ENCODE results near the gene MSL3B.

Gene MSL3B

GRCh38 chr2:233857511-233858141, 10.6 kb downstream of the MSL3B start:
- Histone ChIP-seq H3K4me2 (ENCODE audit: low read depth, low read length, poor library complexity, severe bottlenecking) (no peak overlapping the region), H3K9me3 (ENCODE audit: low read length) (no peaks in the 10 kb centered on the region), H3K9me2 (replicated peaks; ENCODE audit: insufficient read depth, low read length) (no peaks in the 10 kb centered on the region)

GRCh38 chr2:233856184-233856583, 12.0 kb downstream of the MSL3B start:
- Histone ChIP-seq H3K27me3 (ENCODE audit: low read length) (no peaks in the 10 kb centered on the region), H3K9ac (ENCODE audit: low read length) (no peak overlapping the region), H3K4me1 (ENCODE audit: low read length) (peaks cover 25% of the 10 kb centered on the region), H4K20me1 (ENCODE audit: insufficient read depth, low read depth, low read length) (peaks cover 10% of the 10 kb centered on the region; the same call in 1 of the 2 replicates), H3K36me3 (ENCODE audit: insufficient read depth, low read length) (peaks cover 11% of the 10 kb centered on the region), H3K27ac (ENCODE audit: low read length) (no peak overlapping the region), H3K4me2 (ENCODE audit: low read depth, low read length, poor library complexity, severe bottlenecking) (no peak overlapping the region), H3K4me3 (ENCODE audit: low read length) (no peak overlapping the region), H3K9me2 (replicated peaks; ENCODE audit: insufficient read depth, low read length) (no peaks in the 10 kb centered on the region), H2AFZ (ENCODE audit: low read length) (no peak overlapping the region), H3K79me2 (ENCODE audit: low read length) (peaks cover 30% of the 10 kb centered on the region), H3K9me3 (ENCODE audit: low read length) (no peaks in the 10 kb centered on the region)
- DNase-seq: peak; percentile 61

More at GRCh38 chr2:233857511-233858141, 10.6 kb downstream of the MSL3B start:
- Histone ChIP-seq H3K27ac (ENCODE audit: low read length) (no peak overlapping the region), H3K9ac (ENCODE audit: low read length) (no peak overlapping the region), H3K36me3 (ENCODE audit: insufficient read depth, low read length) (no peaks in the 10 kb centered on the region), H4K20me1 (ENCODE audit: insufficient read depth, low read depth, low read length) (peaks cover 10% of the 10 kb centered on the region; the same call in 1 of the 2 replicates), H3K4me3 (ENCODE audit: low read length) (no peak overlapping the region), H3K27me3 (ENCODE audit: low read length) (no peaks in the 10 kb centered on the region), H3K79me2 (ENCODE audit: low read length) (peaks cover 16% of the 10 kb centered on the region), H3K4me1 (ENCODE audit: low read length) (peaks cover 13% of the 10 kb centered on the region), H2AFZ (ENCODE audit: low read length) (no peak overlapping the region)
- DNase-seq: peak; percentile 84

- DNase-seq: no peak
- Histone ChIP-seq H4K20me1 (ENCODE audit: insufficient read depth, low read depth, low read length) (peaks cover 10% of the 10 kb centered on the region; the same call in 1 of the 2 replicates), H2AFZ (ENCODE audit: low read length) (peak overlapping the region; percentile 90; the same call in 1 of the 2 replicates), H3K9ac (ENCODE audit: low read length) (no peak overlapping the region), H3K27ac (ENCODE audit: low read length) (no peak overlapping the region), H3K9me2 (replicated peaks; ENCODE audit: insufficient read depth, low read length) (no peaks in the 10 kb centered on the region), H3K36me3 (ENCODE audit: insufficient read depth, low read length) (peaks cover 19% of the 10 kb centered on the region), H3K4me1 (ENCODE audit: low read length) (peaks cover 25% of the 10 kb centered on the region), H3K4me3 (ENCODE audit: low read length) (no peak overlapping the region), H3K4me2 (ENCODE audit: low read depth, low read length, poor library complexity, severe bottlenecking) (no peak overlapping the region), H3K27me3 (ENCODE audit: low read length) (no peaks in the 10 kb centered on the region), H3K9me3 (ENCODE audit: low read length) (no peaks in the 10 kb centered on the region), H3K79me2 (ENCODE audit: low read length) (peaks cover 39% of the 10 kb centered on the region)
Observed at GRCh38 chr2:233855345-233855744, 12.8 kb downstream of the MSL3B start.

- H3K27ac ChIP-seq (ENCODE audit: low read length): peak within 1 kb of the TSS; percentile 60
- no peaks in the 10 kb centered on the region for H3K9me3 ChIP-seq (ENCODE audit: low read length)
- peak within 1 kb of the TSS; percentile 95 for H3K9ac ChIP-seq (ENCODE audit: low read length)
- H3K36me3 ChIP-seq (ENCODE audit: insufficient read depth, low read length): peaks cover 27% of the 10 kb centered on the region
- no peaks in the 10 kb centered on the region for H3K27me3 ChIP-seq (ENCODE audit: low read length)
- DNase-seq: peak; percentile 98
- H3K4me1 ChIP-seq (ENCODE audit: low read length): peaks cover 25% of the 10 kb centered on the region
- H3K4me2 ChIP-seq (ENCODE audit: low read depth, low read length, poor library complexity, severe bottlenecking): peak within 1 kb of the TSS; percentile 85
- no peaks in the 10 kb centered on the region for H3K9me2 ChIP-seq (replicated peaks; ENCODE audit: insufficient read depth, low read length)
- H3K4me3 ChIP-seq (ENCODE audit: low read length): peak within 1 kb of the TSS; percentile 96
- H3K79me2 ChIP-seq (ENCODE audit: low read length): peaks cover 47% of the 10 kb centered on the region
- H4K20me1 ChIP-seq (ENCODE audit: insufficient read depth, low read depth, low read length): peaks cover 10% of the 10 kb centered on the region; the same call in 1 of the 2 replicates
- peak within 1 kb of the TSS; percentile 90 for H2AFZ ChIP-seq (ENCODE audit: low read length)
Observed at GRCh38 chr2:233854241-233854981, 13.8 kb downstream of the MSL3B start, which contains the start of gene HJURP. Gene HJURP, minus strand, starts transcription at chr2:233854535. Its CDS starts 35 bp downstream, at chr2:233854500.

GRCh38 chr2:233853883-233854240, 14.3 kb downstream of the MSL3B start:
- DNase-seq: no peak
- Histone ChIP-seq H4K20me1 (ENCODE audit: insufficient read depth, low read depth, low read length) (peaks cover 10% of the 10 kb centered on the region; the same call in 1 of the 2 replicates), H3K79me2 (ENCODE audit: low read length) (peaks cover 47% of the 10 kb centered on the region), H3K4me3 (ENCODE audit: low read length) (peak overlapping the region; percentile 96), H3K27me3 (ENCODE audit: low read length) (no peaks in the 10 kb centered on the region), H3K9me2 (replicated peaks; ENCODE audit: insufficient read depth, low read length) (no peaks in the 10 kb centered on the region), H3K36me3 (ENCODE audit: insufficient read depth, low read length) (peaks cover 29% of the 10 kb centered on the region), H3K4me1 (ENCODE audit: low read length) (peaks cover 25% of the 10 kb centered on the region), H3K27ac (ENCODE audit: low read length) (peak overlapping the region; percentile 60), H3K4me2 (ENCODE audit: low read depth, low read length, poor library complexity, severe bottlenecking) (peak overlapping the region; percentile 85), H3K9me3 (ENCODE audit: low read length) (no peaks in the 10 kb centered on the region), H2AFZ (ENCODE audit: low read length) (peak overlapping the region; percentile 87), H3K9ac (ENCODE audit: low read length) (peak overlapping the region; percentile 95)

GRCh38 chr2:233853353-233853752, 14.8 kb downstream of the MSL3B start:
- peak overlapping the region; percentile 96 for H3K4me3 ChIP-seq (ENCODE audit: low read length)

GRCh38 chr2:233852056-233852455, 16.1 kb downstream of the MSL3B start:
- no peak for DNase-seq
- Histone ChIP-seq H2AFZ (ENCODE audit: low read length) (no peak overlapping the region), H3K4me1 (ENCODE audit: low read length) (peaks cover 25% of the 10 kb centered on the region), H4K20me1 (ENCODE audit: insufficient read depth, low read depth, low read length) (peaks cover 10% of the 10 kb centered on the region; the same call in 1 of the 2 replicates), H3K9ac (ENCODE audit: low read length) (no peak overlapping the region), H3K27me3 (ENCODE audit: low read length) (no peaks in the 10 kb centered on the region), H3K4me2 (ENCODE audit: low read depth, low read length, poor library complexity, severe bottlenecking) (peak overlapping the region; percentile 85), H3K9me2 (replicated peaks; ENCODE audit: insufficient read depth, low read length) (no peaks in the 10 kb centered on the region), H3K27ac (ENCODE audit: low read length) (peak overlapping the region; percentile 60; the same call in 1 of the 2 replicates), H3K79me2 (ENCODE audit: low read length) (peaks cover 53% of the 10 kb centered on the region), H3K36me3 (ENCODE audit: insufficient read depth, low read length) (peaks cover 34% of the 10 kb centered on the region), H3K4me3 (ENCODE audit: low read length) (peak overlapping the region; percentile 96; the same call in 1 of the 2 replicates), H3K9me3 (ENCODE audit: low read length) (no peaks in the 10 kb centered on the region)

More at GRCh38 chr2:233853353-233853752, 14.8 kb downstream of the MSL3B start:
- peaks cover 25% of the 10 kb centered on the region for H3K4me1 ChIP-seq (ENCODE audit: low read length)
- H3K79me2 ChIP-seq (ENCODE audit: low read length): peaks cover 47% of the 10 kb centered on the region
- peak overlapping the region; percentile 60; the same call in 1 of the 2 replicates for H3K27ac ChIP-seq (ENCODE audit: low read length)
- H3K9me2 ChIP-seq (replicated peaks; ENCODE audit: insufficient read depth, low read length): no peaks in the 10 kb centered on the region
- no peak for DNase-seq
- peaks cover 10% of the 10 kb centered on the region; the same call in 1 of the 2 replicates for H4K20me1 ChIP-seq (ENCODE audit: insufficient read depth, low read depth, low read length)
- no peaks in the 10 kb centered on the region for H3K27me3 ChIP-seq (ENCODE audit: low read length)
- no peak overlapping the region for H2AFZ ChIP-seq (ENCODE audit: low read length)
- peak overlapping the region; percentile 85 for H3K4me2 ChIP-seq (ENCODE audit: low read depth, low read length, poor library complexity, severe bottlenecking)
- peak overlapping the region; percentile 95 for H3K9ac ChIP-seq (ENCODE audit: low read length)
- H3K9me3 ChIP-seq (ENCODE audit: low read length): no peaks in the 10 kb centered on the region
- H3K36me3 ChIP-seq (ENCODE audit: insufficient read depth, low read length): peaks cover 29% of the 10 kb centered on the region

GRCh38 chr2:233851169-233851568, 17.0 kb downstream of the MSL3B start:
- peaks cover 41% of the 10 kb centered on the region for H3K36me3 ChIP-seq (ENCODE audit: insufficient read depth, low read length)
- H3K9me2 ChIP-seq (replicated peaks; ENCODE audit: insufficient read depth, low read length): no peaks in the 10 kb centered on the region
- no peak overlapping the region for H3K9ac ChIP-seq (ENCODE audit: low read length)
- no peaks in the 10 kb centered on the region for H3K9me3 ChIP-seq (ENCODE audit: low read length)
- no peak overlapping the region for H2AFZ ChIP-seq (ENCODE audit: low read length)
- no peaks in the 10 kb centered on the region for H3K27me3 ChIP-seq (ENCODE audit: low read length)
- H3K27ac ChIP-seq (ENCODE audit: low read length): no peak overlapping the region
- peaks cover 53% of the 10 kb centered on the region for H3K79me2 ChIP-seq (ENCODE audit: low read length)
- peaks cover 10% of the 10 kb centered on the region; the same call in 1 of the 2 replicates for H4K20me1 ChIP-seq (ENCODE audit: insufficient read depth, low read depth, low read length)
- H3K4me1 ChIP-seq (ENCODE audit: low read length): peaks cover 25% of the 10 kb centered on the region
- no peak for DNase-seq
- H3K4me3 ChIP-seq (ENCODE audit: low read length): no peak overlapping the region
- H3K4me2 ChIP-seq (ENCODE audit: low read depth, low read length, poor library complexity, severe bottlenecking): no peak overlapping the region
